Measurements from ENCODE around the gene MOB2.

MOB2 gene

GRCh38 chr11:1481483-1481825 is 5.1 kb downstream of the MOB2 start:
- H3K9ac ChIP-seq (ENCODE audit: low read length), result no peak overlapping the region
- no peaks in the 10 kb centered on the region for H3K36me3 ChIP-seq (ENCODE audit: low read length)
- no peaks in the 10 kb centered on the region for H3K9me2 ChIP-seq (replicated peaks; ENCODE audit: insufficient read depth, low read length)
- TF ChIP-seq CTCF (IDR thresholded peaks at IDR 0.05; ENCODE audit: insufficient read depth, low read length, poor library complexity, severe bottlenecking) (no peak), EZH2phosphoT487 (conservative IDR thresholded peaks at IDR 0.05; ENCODE audit: low read length) (no peak)
- no peaks in the 10 kb centered on the region for H3K79me2 ChIP-seq (ENCODE audit: insufficient read depth, low read length)
- H3K27ac ChIP-seq (ENCODE audit: low read depth, low read length), result no peak overlapping the region
- H2AFZ ChIP-seq (ENCODE audit: low read depth, low read length, severe bottlenecking), result no peak overlapping the region
- H3F3A ChIP-seq (ENCODE audit: insufficient read depth), result no peaks in the 10 kb centered on the region
- H3K9me3 ChIP-seq (ENCODE audit: insufficient read depth, low read length), result no peaks in the 10 kb centered on the region
- H3K4me2 ChIP-seq (ENCODE audit: low read depth, low read length, poor library complexity, severe bottlenecking), result no peak overlapping the region
- H3K27me3 ChIP-seq (ENCODE audit: low read length), result no peaks in the 10 kb centered on the region
- no peaks in the 10 kb centered on the region for H4K20me1 ChIP-seq (ENCODE audit: low read depth, low read length)
- H3K4me3 ChIP-seq (ENCODE audit: insufficient read depth, low read length, poor library complexity, severe bottlenecking), result no peak overlapping the region

GRCh38 chr11:1480555-1481482 is 5.8 kb downstream of the MOB2 start:
- no peaks in the 10 kb centered on the region for H4K20me1 ChIP-seq (ENCODE audit: low read depth, low read length)
- H3K4me3 ChIP-seq (ENCODE audit: insufficient read depth, low read length, poor library complexity, severe bottlenecking), result no peak overlapping the region
- no peak overlapping the region for H3K9ac ChIP-seq (ENCODE audit: low read length)
- no peaks in the 10 kb centered on the region for H3K9me2 ChIP-seq (replicated peaks; ENCODE audit: insufficient read depth, low read length)
- no peak overlapping the region for H3K27ac ChIP-seq (ENCODE audit: low read depth, low read length)
- H3K79me2 ChIP-seq (ENCODE audit: insufficient read depth, low read length), result no peaks in the 10 kb centered on the region
- H2AFZ ChIP-seq (ENCODE audit: low read depth, low read length, severe bottlenecking), result no peak overlapping the region
- no peak overlapping the region for H3K4me2 ChIP-seq (ENCODE audit: low read depth, low read length, poor library complexity, severe bottlenecking)
- no peaks in the 10 kb centered on the region for H3K27me3 ChIP-seq (ENCODE audit: low read length)
- TF ChIP-seq EZH2phosphoT487 (conservative IDR thresholded peaks at IDR 0.05; ENCODE audit: low read length) (no peak), CTCF (IDR thresholded peaks at IDR 0.05; ENCODE audit: insufficient read depth, low read length, poor library complexity, severe bottlenecking) (no peak)
- no peaks in the 10 kb centered on the region for H3K36me3 ChIP-seq (ENCODE audit: low read length)
- H3F3A ChIP-seq (ENCODE audit: insufficient read depth), result no peaks in the 10 kb centered on the region
- H3K9me3 ChIP-seq (ENCODE audit: insufficient read depth, low read length), result no peaks in the 10 kb centered on the region

GRCh38 chr11:1480191-1480554 is 6.4 kb downstream of the MOB2 start:
- Histone ChIP-seq H3K27ac (ENCODE audit: low read depth, low read length) (no peak overlapping the region), H3K4me3 (ENCODE audit: insufficient read depth, low read length, poor library complexity, severe bottlenecking) (no peak overlapping the region), H3K27me3 (ENCODE audit: low read length) (no peaks in the 10 kb centered on the region), H3K9me2 (replicated peaks; ENCODE audit: insufficient read depth, low read length) (no peaks in the 10 kb centered on the region), H3K9ac (ENCODE audit: low read length) (no peak overlapping the region), H3K4me2 (ENCODE audit: low read depth, low read length, poor library complexity, severe bottlenecking) (no peak overlapping the region), H3K36me3 (ENCODE audit: low read length) (no peaks in the 10 kb centered on the region), H3F3A (ENCODE audit: insufficient read depth) (no peaks in the 10 kb centered on the region), H3K9me3 (ENCODE audit: insufficient read depth, low read length) (no peaks in the 10 kb centered on the region), H3K79me2 (ENCODE audit: insufficient read depth, low read length) (no peaks in the 10 kb centered on the region), H4K20me1 (ENCODE audit: low read depth, low read length) (no peaks in the 10 kb centered on the region), H2AFZ (ENCODE audit: low read depth, low read length, severe bottlenecking) (no peak overlapping the region)
- TF ChIP-seq EZH2phosphoT487 (conservative IDR thresholded peaks at IDR 0.05; ENCODE audit: low read length) (no peak), CTCF (IDR thresholded peaks at IDR 0.05; ENCODE audit: insufficient read depth, low read length, poor library complexity, severe bottlenecking) (no peak)
